GDM1 (cell line): ENCODE measurements around the gene MRNIP.

ENCODE experiments used
- DNase-seq: peaks from one replicate; lab custom pipeline; 2025; lab: John Stamatoyannopoulos, UW

Gene MRNIP

GRCh38 chr5:179887802-179888201, 29.2 kb upstream of the MRNIP start:
- DNase-seq, result no peak

GRCh38 chr5:179887095-179887494, 28.5 kb upstream of the MRNIP start:
- DNase-seq, result no peak

- no peak for DNase-seq
Observed at GRCh38 chr5:179886190-179886911, 27.7 kb upstream of the MRNIP start.

GRCh38 chr5:179885491-179886090, 27.0 kb upstream of the MRNIP start:
- no peak for DNase-seq

DNA sequence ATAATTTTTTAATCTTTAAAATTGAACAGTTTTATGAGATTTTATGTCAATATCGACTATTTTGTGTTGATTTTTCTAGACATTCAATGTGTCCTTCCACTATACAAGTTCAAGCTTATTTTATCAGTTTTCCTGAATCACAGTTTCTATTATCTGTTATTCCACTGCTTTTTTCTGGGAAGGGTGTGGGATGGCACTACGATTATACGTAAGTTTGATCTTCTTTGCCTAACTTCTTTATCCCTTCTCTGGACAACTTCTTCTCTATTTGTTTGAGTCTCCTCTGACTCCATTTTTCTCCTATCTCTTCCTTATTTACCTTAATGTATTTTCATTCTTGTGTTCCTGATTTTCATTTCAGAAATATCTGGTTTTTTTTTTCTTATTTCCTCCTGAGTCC, 24.5 kb upstream of the MRNIP start:
- no peak for DNase-seq

GRCh38 chr5:179882338-179882737, 23.7 kb upstream of the MRNIP start:
- DNase-seq, result no peak

GRCh38 chr5:179880848-179881590, 22.4 kb upstream of the MRNIP start:
- no peak for DNase-seq

- no peak for DNase-seq
Observed at GRCh38 chr5:179880066-179880650, 21.5 kb upstream of the MRNIP start.

GRCh38 chr5:179879690-179880010, 21.0 kb upstream of the MRNIP start:
- DNase-seq, result no peak

DNA sequence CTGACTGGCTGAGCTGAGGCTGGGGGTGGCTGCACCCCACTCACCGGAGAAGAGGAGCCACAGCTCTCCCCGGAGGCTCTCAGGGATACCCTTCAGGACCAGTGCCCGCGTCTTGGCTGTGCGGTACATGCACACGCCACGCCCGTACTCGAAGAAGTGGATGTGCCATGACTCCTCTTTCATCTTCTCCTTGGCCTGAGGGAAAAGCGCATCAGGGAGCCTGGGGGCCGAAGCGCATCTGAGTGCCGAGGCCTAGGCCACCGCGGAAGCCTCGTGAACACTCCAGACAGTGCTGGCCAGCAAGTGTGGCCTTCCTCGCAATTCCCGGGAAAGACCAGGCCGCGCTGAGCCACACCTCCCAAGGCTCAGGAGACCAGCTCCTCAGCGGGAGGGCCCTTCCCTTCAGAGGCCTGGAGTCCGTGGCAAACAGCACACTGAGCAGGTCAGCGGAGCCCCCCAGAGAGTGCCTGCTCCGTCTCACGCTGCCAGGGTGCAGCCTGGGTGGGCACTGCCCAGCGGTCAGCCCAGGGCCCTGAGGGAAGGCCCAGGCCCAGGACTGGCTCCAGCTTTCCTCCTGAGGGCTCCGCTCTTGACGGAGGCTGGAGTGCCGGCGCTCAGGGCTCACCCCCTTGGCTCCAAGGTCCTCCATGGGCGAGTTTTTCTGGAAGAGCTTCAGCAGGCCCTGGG, 20.5 kb upstream of the MRNIP start:
- DNase-seq, result no peak

- no peak for DNase-seq
Observed at GRCh38 chr5:179878222-179879002, 19.8 kb upstream of the MRNIP start.

DNA sequence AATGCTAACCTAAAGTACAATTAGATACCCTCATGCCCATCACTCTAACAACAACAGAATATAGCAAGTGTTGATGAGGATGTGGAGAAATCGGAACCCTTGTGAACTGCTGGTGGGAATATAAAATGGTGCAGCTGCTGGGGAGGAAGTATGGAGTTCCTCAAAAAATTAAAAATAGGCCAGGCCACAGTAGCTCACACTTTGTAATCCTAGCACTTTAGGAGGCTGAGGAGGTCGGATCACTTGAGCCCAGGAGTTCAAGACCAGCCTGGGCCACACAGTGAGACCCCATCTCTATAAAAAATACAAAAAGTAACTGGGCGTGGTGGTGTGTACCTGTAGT, 18.0 kb upstream of the MRNIP start:
- DNase-seq, result no peak

- no peak for DNase-seq
Observed at GRCh38 chr5:179875741-179876609, 17.4 kb upstream of the MRNIP start.

- DNase-seq, result no peak
Observed at GRCh38 chr5:179874536-179875292, 16.1 kb upstream of the MRNIP start.

GRCh38 chr5:179874136-179874535, 15.5 kb upstream of the MRNIP start:
- no peak for DNase-seq

DNA sequence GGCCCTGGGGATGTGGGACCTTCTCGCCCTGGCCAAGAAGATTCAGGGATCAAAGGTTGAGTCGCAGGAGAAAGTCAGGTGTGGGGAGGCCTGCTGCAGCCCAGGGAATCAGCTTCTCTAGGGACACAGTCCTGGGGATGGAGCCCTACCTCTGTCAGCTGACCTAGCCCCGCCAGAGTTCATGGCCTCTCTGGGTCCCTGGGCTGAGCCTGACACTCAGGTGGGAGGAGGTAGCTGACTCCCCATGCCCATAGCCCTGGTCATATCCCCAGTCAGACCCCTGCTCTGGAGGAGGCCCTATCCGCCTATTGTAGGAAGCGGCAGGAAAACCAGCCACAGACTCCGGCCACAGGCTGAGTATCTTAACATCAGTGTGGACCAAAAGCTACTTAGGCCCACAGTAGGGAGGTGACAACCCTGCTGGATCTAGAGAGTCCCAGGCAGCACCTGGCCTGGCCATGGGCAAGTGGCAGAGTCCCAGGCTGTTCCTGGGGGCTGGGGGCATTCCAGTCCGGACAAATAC, 15.0 kb upstream of the MRNIP start:
- no peak for DNase-seq

DNA sequence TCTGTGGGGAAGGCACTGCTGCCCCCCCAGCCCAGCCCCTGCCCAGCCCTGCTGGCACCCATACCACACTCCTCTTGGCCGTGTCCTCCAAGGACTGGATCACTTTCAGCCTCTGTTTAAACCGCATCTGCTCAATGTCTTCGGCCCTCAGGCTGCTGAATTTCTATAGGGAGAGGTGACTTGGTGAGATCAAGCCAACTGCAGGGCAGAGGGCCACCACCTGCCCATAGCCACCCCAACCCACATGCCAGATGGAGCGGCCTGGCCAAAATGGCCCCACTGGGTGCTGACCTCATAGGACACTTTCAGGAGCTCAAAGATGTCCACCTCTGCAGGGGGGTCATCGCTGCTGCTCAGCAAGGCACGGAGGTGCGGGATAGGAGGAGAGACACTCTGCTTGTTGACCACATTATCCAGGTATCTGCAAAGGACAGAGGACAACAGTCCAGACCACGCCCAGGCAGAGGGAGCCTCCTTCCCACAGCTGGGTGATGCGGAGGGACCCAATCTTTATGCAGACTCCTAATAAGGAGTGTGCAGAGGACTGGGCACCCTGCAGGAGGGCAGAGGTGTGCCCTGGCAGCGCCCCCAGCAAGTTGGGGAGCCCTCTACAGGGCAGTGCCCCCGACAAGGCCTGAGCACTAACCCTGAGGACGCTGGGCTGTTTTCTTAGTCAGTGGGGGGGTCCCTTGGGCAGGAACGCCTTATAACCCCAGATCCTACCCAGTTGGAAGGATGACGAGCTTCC, 14.4 kb upstream of the MRNIP start:
- DNase-seq, result no peak

DNA sequence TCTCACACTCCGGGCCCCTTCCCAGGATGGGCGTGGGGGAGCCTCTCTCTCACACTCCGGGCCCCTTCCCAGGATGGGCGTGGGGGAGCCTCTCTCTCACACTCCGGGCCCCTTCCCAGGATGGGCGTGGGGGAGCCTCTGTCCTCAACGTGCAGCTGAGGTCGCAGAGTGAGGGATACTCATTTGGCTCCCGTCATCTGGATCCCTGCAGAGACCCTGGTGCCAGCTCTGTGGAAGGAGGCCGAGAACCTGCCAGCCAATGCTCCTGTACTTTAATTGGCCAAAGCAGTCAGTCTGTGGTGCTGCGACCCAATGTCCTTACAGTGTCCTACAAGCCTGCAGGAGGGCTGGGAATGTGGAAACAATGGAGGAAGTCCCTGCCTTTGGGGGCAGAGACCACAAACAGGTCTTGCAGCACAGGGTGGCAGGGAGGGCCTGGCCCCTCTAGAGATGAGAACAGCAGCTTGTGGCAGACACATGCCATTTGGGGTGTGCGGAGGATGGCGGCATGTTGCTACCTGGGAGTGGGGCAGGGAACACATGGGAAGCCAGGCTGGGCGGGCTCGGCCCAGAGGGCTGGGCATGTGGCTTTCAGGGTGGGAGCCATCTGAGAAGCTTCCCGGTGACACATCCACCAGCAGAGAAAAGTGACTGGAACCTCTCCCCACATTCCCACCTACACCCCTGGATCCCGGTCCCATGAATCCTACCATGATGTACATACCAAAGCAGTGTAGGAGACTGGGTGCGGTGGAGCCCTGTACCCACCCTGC, 13.6 kb upstream of the MRNIP start:
- no peak for DNase-seq
